Immature natural killer cell (primary cell): ENCODE results near the gene ZNF329. TPM values are rescaled to one million over a fixed set of nuclear protein-coding genes. Genes with fewer than 3 reads are reported as not detected.

Source experiments
- DNase-seq, 3 donors: peaks; one replicate each; pipeline ENCODE4 v3.0.0; 2022; ENCODE audit warnings: mixed read lengths in 1 of 3
- H3K27ac Mint-ChIP-seq, 6 donors: one replicate each; pipeline ENCODE4 v1.8.0; 2020; ENCODE audit warnings: mixed read lengths in 6 of 6, mild to moderate bottlenecking in 5 of 6, inconsistent platforms in 4 of 6, moderate library complexity in 3 of 6
- H3K27me3 Mint-ChIP-seq, 3 donors: one replicate each; pipeline ENCODE4 v1.8.0; 2020 to 2021; ENCODE audit warnings: low read depth in 3 of 3, mild to moderate bottlenecking in 3 of 3, mixed read lengths in 3 of 3, moderate library complexity in 3 of 3, inconsistent platforms in 1 of 3
- H3K36me3 Mint-ChIP-seq, 3 donors: one replicate each; pipeline ENCODE4 v1.8.0; 2020; ENCODE audit warnings: mixed read lengths in 3 of 3, inconsistent platforms in 2 of 3, mild to moderate bottlenecking in 2 of 3
- H3K4me1 Mint-ChIP-seq, 2 donors: one replicate each; pipeline ENCODE4 v1.8.0; 2020; ENCODE audit warnings: inconsistent platforms in 2 of 2, mild to moderate bottlenecking in 2 of 2, mixed read lengths in 2 of 2, moderate library complexity in 1 of 2
- H3K4me3 Mint-ChIP-seq, 5 donors: one replicate each; pipeline ENCODE4 v1.8.0; 2020; ENCODE audit warnings: mild to moderate bottlenecking in 5 of 5, mixed read lengths in 5 of 5, inconsistent platforms in 3 of 5, moderate library complexity in 3 of 5
- H3K9me3 Mint-ChIP-seq, 6 donors: one replicate each; pipeline ENCODE4 v1.8.0; 2020; ENCODE audit warnings: mild to moderate bottlenecking in 6 of 6, mixed read lengths in 6 of 6, inconsistent platforms in 4 of 6, moderate library complexity in 3 of 6
- polyA plus RNA-seq, 3 donors: library from polyadenylated mRNA; unstranded; fragments of 300-500 nt; fragmentation: Illumina TruSeq; gene quantifications; one replicate each; pipeline ENCODE4 v1.2.3, GENCODE V29; 2021

ZNF329 gene
- polyA plus RNA-seq, result 10 to 100 TPM in 1 of 3 donors, 1 to 10 TPM in 2; 4.0 to 11.5 (median 6.6) TPM

DNA sequence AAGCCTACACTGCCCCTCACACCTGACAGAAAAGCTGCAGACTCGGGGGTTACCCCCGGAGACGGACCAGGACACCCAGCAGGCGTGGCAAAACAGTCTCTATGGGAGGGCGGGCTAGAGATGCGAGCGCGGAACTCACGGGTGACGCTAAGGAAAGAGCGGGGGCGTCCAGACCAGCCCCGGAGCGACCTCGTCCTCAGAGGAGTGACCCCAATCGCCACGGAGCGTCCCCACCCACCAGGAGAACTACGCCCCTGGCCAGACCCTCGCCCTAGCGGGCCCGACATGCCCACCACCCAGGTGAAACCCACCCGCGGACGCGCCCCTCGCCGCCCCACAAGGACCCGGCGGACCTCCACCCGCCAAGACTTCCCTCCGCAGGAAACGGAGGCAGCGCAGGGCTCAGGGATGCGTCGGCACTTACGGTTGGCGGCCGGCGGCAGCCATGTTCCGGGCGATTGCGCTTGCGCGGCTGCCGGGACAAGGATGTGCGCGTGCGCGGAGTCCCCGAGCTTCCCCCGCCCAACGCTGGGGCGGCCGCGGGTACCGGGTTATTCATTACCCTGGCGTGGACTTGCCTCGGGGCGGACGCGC, at the start of gene ZNF329:
Gene ZNF329, minus strand, starts transcription at position 462 of the 594 bp plus-strand sequence. CDS start 21,286 bp downstream, outside the sequence.
- peak within 1 kb of the TSS; percentile 86 to 94 (median 92) for H3K4me3 Mint-ChIP-seq
- peak within 1 kb of the TSS; percentile 84 to 93 (median 91) for H3K27ac Mint-ChIP-seq
- peaks cover 4 to 12% (median 8%) of the 10 kb centered on the region in 3 donors for H3K27me3 Mint-ChIP-seq
- peaks cover 6% of the 10 kb centered on the region in 3 donors for H3K36me3 Mint-ChIP-seq
- H3K4me1 Mint-ChIP-seq, result peaks cover 21 to 40% of the 10 kb centered on the region in 2 donors
- peaks cover 4 to 9% (median 7%) of the 10 kb centered on the region in 6 donors for H3K9me3 Mint-ChIP-seq
- DNase-seq, result peak; percentile 90 to 91 (median 90)

DNA sequence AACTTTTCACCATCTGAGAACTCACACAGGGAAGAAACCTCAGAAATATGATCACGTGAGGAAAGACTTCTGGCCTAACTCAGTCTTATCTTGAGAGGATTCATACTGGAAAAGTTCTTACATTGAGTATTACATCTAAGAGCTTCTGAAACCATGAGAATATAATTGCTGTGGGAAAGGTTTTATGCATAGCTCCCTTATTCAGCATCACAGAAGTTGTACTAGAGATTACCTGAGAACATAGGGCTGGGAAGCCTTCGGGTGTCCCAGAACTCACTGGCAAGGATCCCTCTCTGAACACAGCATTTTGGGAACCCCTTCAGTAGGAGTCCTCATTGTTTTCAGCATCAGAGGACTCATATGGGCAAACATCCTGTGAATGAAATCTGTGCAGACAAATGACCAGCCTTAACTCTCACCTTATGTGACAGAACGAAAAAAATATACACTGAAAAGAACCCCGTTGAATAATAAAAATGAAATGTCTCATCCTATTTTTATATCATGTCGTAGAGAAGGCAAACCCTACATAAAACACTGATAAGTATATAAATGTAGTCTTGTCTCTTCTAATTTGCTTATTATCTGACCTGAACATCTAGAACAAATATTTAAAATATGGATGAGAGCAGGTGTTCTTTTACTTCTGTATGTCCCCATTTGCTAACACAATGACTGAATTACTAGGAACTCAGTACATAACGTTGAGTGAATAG, 46.5 kb upstream of the ZNF329 start:
- H3K36me3 Mint-ChIP-seq, result peaks cover 63 to 82% (median 77%) of the 10 kb centered on the region in 3 donors
- peaks cover 73 to 99% (median 93%) of the 10 kb centered on the region in 6 donors for H3K9me3 Mint-ChIP-seq
- H3K27me3 Mint-ChIP-seq, result peaks cover 0 to 6% (median 2%) of the 10 kb centered on the region in 3 donors
- no peak overlapping the region for H3K27ac Mint-ChIP-seq
- H3K4me1 Mint-ChIP-seq, result peaks cover 0 to 5% of the 10 kb centered on the region in 2 donors
- peak in 2 of 3 donors; percentile 15 to 16 for DNase-seq
- H3K4me3 Mint-ChIP-seq, result peak overlapping the region in 2 of 5 donors; percentile 5 to 21

DNA sequence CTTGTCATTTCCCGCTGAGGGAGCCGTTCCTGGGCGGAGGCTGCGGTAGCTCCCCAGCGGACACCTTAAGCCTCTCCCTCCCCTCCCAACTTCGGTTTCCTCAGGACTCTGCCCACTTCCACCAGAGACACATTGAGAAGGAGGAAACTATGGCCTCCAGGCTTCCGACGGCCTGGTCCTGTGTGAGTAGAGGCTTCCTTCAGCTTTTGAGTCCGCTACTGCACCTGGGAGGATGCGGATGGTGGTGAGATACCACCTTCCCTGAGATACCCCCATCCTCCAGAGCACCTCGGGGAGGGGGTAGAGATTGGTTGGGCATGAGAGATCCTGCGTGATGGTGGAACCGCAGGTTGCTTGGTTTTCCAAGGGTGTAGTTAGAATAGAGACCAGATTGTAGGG, 33.2 kb upstream of the ZNF329 start:
- H3K27me3 Mint-ChIP-seq, result peaks cover 11 to 19% (median 17%) of the 10 kb centered on the region in 3 donors
- peaks cover 34 to 52% (median 45%) of the 10 kb centered on the region in 3 donors for H3K36me3 Mint-ChIP-seq

DNA sequence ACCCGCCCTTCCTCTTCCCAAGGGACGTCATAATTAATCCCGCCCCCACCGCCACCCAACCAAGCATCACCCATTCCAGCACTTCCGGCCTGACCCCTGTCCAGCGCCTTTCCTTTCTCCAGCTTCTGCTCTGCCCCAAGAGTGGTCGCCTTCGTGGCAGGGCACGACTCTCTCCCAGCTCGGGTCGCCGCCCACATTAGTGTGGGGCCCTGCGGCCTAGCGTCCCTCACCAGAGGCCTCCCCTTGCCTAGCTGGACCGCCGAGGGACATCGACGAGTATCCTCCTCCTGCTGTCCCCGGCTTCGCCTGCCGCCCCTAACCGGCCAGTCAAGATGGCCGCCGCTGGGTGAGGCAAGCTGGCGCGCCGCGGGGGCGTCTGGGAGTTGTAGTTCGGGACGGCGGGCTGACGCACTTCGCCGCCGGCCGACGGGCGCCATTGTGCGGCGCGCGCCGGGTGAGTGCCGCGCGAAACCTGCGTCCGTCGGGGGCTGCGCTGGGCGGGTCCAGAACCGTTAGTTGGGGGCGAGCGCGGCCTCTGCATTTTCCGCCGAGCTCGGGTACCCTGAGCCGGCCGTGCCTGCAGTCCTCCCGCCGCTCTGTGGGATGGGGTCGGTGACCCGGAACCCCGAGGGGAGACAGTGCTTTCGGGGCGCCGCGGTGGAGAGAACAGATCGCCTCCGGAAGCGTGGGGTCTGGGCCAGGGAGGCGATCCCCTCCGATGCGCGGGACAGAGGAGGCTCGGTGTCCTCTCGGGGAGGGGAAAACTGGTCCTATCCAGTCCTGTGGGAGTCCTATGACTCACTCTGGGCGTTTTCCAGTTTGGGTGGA, 32.6 kb upstream of the ZNF329 start, which contains the start of gene ZNF274:
Gene ZNF274, plus strand, starts transcription at position 73 of the 828 bp plus-strand sequence. CDS start 905 bp downstream, outside the sequence.
- Mint-ChIP-seq H3K9me3 (peaks cover 49 to 77% (median 66%) of the 10 kb centered on the region in 6 donors), H3K36me3 (peaks cover 33 to 51% (median 42%) of the 10 kb centered on the region in 3 donors), H3K27ac (peak within 1 kb of the TSS; percentile 97 to 99 (median 98)), H3K4me1 (peaks cover 24 to 33% of the 10 kb centered on the region in 2 donors), H3K27me3 (peaks cover 11 to 19% (median 17%) of the 10 kb centered on the region in 3 donors), H3K4me3 (peak within 1 kb of the TSS; percentile 90 to 96 (median 94))
- peak; percentile 93 to 95 (median 93) for DNase-seq

More for the DNA sequence above, 33.2 kb upstream of the ZNF329 start:
- Mint-ChIP-seq H3K4me1 (peaks cover 24 to 33% of the 10 kb centered on the region in 2 donors), H3K4me3 (peak overlapping the region; percentile 90 to 96 (median 94)), H3K9me3 (peaks cover 51 to 78% (median 69%) of the 10 kb centered on the region in 6 donors), H3K27ac (peak overlapping the region; percentile 97 to 99 (median 98))
- no peak for DNase-seq

DNA sequence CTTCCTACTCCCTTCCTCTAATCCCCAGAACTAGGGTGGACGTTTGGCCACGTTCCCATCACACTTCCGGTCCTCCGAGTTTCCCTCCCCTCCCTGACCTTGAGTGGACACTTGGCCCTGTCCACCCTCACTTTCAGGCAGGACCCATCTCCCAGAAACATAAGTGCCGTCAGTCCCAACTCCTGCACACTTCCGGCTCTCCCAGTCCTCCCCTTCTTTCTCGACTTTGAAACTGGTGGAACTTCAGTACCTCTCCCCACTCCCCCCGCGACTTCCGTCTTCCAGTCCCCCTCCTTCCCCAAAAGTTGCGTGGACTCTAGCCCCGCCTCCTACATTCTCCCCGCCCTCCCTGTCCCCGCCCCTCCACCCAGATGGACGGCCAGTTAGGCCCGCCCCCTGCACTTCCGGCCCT, 32.0 kb upstream of the ZNF329 start:
- peak overlapping the region; percentile 97 to 99 (median 98) for H3K27ac Mint-ChIP-seq
- H3K9me3 Mint-ChIP-seq, result peaks cover 50 to 77% (median 66%) of the 10 kb centered on the region in 6 donors
- H3K36me3 Mint-ChIP-seq, result peaks cover 33 to 51% (median 40%) of the 10 kb centered on the region in 3 donors
- peaks cover 24 to 33% of the 10 kb centered on the region in 2 donors for H3K4me1 Mint-ChIP-seq
- H3K4me3 Mint-ChIP-seq, result peak overlapping the region; percentile 90 to 96 (median 94)
- no peak for DNase-seq
- H3K27me3 Mint-ChIP-seq, result peaks cover 11 to 19% (median 17%) of the 10 kb centered on the region in 3 donors

DNA sequence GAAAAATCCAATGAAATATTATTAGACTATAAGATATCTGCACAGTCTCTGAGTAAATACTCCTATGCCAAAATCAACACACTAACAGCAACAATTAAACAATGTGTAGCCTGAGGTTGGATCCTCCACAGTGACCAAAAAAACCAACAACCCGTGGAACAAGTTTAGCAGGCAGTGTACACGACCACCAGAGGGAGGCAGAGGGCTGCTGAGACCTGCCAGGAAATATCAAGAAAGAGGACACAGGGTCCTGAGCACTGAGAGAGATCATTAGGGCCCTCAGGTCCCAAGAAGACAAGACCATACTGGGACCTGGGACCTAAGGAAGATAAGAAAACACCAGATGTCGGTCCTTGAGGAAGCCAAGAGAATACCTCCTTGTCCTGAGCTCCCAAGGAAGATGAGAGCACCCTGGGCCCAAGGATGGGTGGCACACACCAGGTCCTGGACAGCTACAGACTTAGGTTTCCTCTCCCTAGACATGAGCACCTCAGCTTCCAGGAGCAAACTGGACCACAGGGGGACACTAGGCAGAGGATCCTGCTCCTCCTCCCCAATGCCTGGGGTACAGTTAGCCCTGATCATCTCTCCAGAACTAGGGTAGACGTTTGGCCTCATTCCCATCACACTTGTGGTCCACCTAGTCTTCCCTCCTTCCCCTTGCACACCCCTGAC, 31.4 kb upstream of the ZNF329 start:
- peaks cover 49 to 77% (median 68%) of the 10 kb centered on the region in 6 donors for H3K9me3 Mint-ChIP-seq
- peak overlapping the region; percentile 97 to 99 (median 98) for H3K27ac Mint-ChIP-seq
- H3K27me3 Mint-ChIP-seq, result peaks cover 11 to 19% (median 17%) of the 10 kb centered on the region in 3 donors
- DNase-seq, result peak; percentile 54 to 58 (median 56)
- peak overlapping the region; percentile 90 to 96 (median 94) for H3K4me3 Mint-ChIP-seq
- H3K36me3 Mint-ChIP-seq, result peaks cover 33 to 52% (median 35%) of the 10 kb centered on the region in 3 donors
- peaks cover 24 to 33% of the 10 kb centered on the region in 2 donors for H3K4me1 Mint-ChIP-seq

DNA sequence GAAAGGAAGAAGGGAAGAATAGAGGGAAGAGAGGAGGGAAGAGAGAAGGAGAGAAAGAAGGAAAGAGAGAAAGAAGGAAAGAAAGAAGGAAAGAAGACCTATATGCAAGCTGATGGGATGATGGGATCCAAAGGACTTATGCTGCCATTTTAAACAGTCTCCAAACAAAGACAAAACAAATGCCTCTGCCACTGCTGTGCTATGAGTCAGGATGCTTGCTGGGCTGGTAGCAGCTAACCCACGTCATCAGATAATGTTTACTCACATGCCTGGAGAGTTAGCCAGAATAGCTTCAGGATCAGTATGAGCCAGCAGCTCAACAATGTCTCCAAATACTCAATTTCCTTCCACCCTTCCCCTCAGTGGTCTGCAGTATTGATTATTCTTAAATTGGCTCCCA, 20.3 kb upstream of the ZNF329 start:
- H3K4me1 Mint-ChIP-seq, result no peaks in the 10 kb centered on the region
- peaks cover 4 to 16% (median 7%) of the 10 kb centered on the region in 3 donors for H3K36me3 Mint-ChIP-seq
- H3K27ac Mint-ChIP-seq, result no peak overlapping the region
- H3K9me3 Mint-ChIP-seq, result peaks cover 25 to 68% (median 62%) of the 10 kb centered on the region in 6 donors
- no peak for DNase-seq
- no peak overlapping the region for H3K4me3 Mint-ChIP-seq
- peaks cover 0 to 3% (median 3%) of the 10 kb centered on the region in 3 donors for H3K27me3 Mint-ChIP-seq

DNA sequence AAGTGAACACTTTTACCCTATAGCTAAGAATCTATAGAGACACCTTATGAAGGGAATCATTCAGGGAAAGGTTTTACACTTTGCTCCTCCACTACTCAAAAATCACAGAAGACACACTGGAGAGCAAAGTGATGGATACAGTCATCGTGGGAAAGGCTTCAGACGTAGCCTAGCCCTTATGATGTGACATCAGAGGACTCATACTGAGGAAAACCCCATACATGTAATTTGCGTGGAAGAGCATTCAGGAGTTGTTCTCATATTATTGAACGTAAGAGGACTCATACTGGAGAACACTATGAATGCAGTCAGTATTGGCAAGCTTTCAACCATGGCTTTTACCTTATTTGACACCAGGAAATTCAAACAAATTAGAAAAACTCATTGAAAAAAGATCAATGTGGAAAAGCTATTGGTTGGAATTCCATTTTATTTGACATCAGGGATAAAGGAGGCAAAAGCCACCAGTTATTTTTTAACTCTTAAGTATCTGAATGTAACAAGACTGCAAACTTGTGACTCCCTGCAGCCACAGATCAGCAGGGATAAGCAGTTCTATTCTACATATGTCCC, 16.2 kb upstream of the ZNF329 start:
- peaks cover 37 to 83% (median 71%) of the 10 kb centered on the region in 6 donors for H3K9me3 Mint-ChIP-seq
- no peaks in the 10 kb centered on the region for H3K4me1 Mint-ChIP-seq
- no peak overlapping the region for H3K4me3 Mint-ChIP-seq

DNA sequence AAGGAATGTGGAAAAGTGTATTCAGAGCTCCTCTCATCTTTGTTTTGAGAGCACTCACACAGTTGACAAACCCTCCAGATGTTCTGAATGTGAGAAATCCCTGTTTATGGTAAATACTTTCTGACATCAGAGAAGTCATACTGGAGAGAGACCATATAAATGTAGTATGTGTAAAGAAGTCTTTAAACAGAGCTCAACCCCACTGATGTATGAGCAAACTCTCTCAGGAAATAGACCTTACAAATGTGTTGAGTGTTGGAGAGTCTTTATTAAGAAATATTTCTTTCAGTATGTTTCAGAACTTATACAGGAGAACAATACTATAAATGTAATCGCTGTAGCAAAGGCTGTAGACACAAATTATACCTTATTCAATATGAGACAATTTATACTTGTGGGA, 15.7 kb upstream of the ZNF329 start:
- Mint-ChIP-seq H3K4me3 (no peak overlapping the region), H3K9me3 (peaks cover 35 to 82% (median 72%) of the 10 kb centered on the region in 6 donors), H3K27me3 (peaks cover 2 to 5% (median 2%) of the 10 kb centered on the region in 3 donors), H3K36me3 (peaks cover 6 to 22% (median 12%) of the 10 kb centered on the region in 3 donors), H3K27ac (no peak overlapping the region), H3K4me1 (no peaks in the 10 kb centered on the region)
- DNase-seq, result no peak

More for the DNA sequence above, 16.2 kb upstream of the ZNF329 start:
- H3K27me3 Mint-ChIP-seq, result peaks cover 2 to 5% (median 2%) of the 10 kb centered on the region in 3 donors
- no peak for DNase-seq
- no peak overlapping the region for H3K27ac Mint-ChIP-seq
- H3K36me3 Mint-ChIP-seq, result peaks cover 6 to 21% (median 9%) of the 10 kb centered on the region in 3 donors

DNA sequence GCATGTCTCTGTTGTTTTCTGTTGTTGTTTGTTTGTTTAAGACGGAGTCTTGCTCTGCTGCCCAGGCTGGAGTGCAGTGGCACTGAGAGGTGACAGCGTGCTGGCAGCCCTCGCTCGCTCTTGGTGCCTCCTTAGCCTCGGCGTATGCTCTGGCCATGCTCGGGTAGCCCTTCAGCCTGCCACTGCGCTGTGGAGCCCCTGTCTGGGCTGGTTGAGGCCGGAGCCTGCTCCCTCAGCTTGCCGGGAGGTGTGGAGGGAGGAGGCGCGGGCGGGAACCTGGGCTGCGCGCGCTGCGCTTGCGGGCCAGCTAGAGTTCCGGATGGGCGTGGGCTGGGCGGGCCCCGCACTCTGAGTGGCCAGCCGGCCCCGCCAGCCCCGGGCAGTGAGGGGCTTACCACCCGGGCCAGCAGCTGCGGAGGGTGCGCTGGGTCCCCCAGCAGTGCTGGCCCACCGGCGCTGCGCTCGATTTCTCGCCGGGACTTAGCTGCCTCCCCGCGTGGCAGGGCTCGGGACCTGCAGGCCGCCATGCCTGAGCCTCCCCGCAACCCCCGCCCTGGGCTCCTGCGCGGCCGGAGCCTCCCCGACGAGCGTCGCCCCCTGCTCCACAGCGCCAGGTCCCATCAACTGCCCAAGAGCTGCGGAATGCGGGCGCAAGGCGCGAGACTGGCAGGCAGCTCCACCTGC, 6.6 kb upstream of the ZNF329 start:
- peaks cover 5 to 14% (median 6%) of the 10 kb centered on the region in 6 donors for H3K9me3 Mint-ChIP-seq

DNA sequence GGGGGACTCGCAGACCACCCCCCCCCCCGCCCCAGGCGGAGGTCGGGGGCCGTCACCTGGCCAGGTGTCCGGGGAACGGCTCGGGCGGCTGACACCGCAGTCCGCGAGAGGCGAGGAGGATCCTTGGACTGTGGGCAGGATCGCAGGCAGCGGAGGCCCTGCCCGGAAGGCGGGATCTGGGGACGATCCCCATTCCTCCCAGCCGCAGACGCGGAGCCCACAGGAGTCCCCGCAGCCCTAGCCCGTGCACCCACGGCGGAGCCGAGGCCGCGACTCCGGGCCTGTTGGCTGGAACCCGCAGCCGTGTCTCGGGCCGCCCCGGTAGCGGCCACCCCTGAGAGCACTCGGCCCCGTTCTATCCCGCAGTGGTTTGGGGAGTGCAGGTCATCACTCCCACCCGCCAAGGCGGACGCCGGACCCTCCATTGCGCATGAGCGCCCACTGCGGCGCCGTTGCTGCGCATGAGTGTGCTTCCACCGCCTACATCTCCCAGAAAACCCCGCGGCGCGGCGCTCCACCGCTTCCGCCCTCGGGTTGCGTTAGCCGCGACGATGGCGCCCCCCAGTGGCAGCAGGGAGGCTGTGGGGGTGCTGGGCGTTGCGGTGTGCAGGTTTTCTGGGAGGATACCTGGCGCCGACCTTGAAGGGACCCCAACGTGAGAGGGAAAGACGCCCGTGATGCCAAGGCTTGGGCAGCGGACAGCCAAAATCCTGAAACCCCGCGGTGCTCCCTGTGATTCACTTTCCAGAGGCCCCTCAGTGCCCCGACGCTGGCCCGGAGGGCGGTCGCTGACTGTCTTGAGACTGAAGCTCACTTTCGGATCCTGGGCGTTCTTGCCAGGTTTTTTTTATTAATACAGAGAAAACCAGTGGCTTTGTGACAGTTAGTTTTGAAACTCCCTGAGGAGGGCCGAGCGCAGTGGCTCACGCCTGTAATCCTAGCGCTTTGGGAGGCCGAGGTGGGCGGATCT, 4.4 kb upstream of the ZNF329 start:
- Mint-ChIP-seq H3K27me3 (peaks cover 3 to 11% (median 5%) of the 10 kb centered on the region in 3 donors), H3K4me3 (peak overlapping the region; percentile 81 to 87 (median 83)), H3K27ac (peak overlapping the region; percentile 17 to 78 (median 42)), H3K36me3 (no peaks in the 10 kb centered on the region), H3K9me3 (peaks cover 0 to 6% (median under 1%) of the 10 kb centered on the region in 6 donors), H3K4me1 (peaks cover 13 to 22% of the 10 kb centered on the region in 2 donors)
- DNase-seq, result peak; percentile 95 to 98 (median 96)

More for the DNA sequence above, 6.6 kb upstream of the ZNF329 start:
- H3K36me3 Mint-ChIP-seq, result peaks cover 0 to 5% (median 4%) of the 10 kb centered on the region in 3 donors
- DNase-seq, result no peak
- peaks cover 6% of the 10 kb centered on the region in 2 donors for H3K4me1 Mint-ChIP-seq
- peaks cover 0 to 6% (median 2%) of the 10 kb centered on the region in 3 donors for H3K27me3 Mint-ChIP-seq
- no peak overlapping the region for H3K4me3 Mint-ChIP-seq
- no peak overlapping the region for H3K27ac Mint-ChIP-seq
